ENCODE results near the gene TUBB8. TPM values are rescaled to one million over a fixed set of nuclear protein-coding genes. Genes with fewer than 3 reads are reported as not detected.
A peak's percentile ranks its signal among the peaks of the same experiment; 100 is the strongest.
"Not testable (repeated sequence)": the region's sequence is repeated elsewhere in the genome, so short reads cannot be mapped to it uniquely, and the experiment has no call there.

The TUBB8 gene
- total and polyA plus RNA-seq, 2 experiments from 2014 or later, result 0.23 to 0.70 TPM

DNA sequence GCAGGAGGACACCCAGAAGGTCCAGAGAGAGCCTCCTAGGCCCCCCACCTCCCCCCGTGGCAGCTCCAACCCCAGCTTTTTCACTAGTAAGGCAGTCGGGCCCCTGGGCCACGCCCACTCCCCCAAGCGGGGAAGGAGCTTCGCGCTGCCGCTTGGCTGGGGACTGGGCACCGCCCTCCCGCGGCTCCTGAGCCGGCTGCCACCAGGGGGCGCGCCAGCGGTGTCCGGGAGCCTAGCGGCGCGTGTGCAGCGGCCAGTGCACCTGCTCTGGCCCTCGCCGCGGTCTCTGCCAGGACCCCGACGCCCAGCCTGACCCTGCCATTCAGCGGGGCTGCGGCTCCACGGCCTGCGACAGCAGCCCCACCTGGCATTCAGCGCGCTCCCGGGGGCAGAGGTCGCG is 37.8 kb downstream of the TUBB8 start:
- 19% methylated on average over 10 of the region's 33 CpGs for WGBS (ENCODE audit: low lambda C conversion rate, missing lambda C conversion rate)

DNA sequence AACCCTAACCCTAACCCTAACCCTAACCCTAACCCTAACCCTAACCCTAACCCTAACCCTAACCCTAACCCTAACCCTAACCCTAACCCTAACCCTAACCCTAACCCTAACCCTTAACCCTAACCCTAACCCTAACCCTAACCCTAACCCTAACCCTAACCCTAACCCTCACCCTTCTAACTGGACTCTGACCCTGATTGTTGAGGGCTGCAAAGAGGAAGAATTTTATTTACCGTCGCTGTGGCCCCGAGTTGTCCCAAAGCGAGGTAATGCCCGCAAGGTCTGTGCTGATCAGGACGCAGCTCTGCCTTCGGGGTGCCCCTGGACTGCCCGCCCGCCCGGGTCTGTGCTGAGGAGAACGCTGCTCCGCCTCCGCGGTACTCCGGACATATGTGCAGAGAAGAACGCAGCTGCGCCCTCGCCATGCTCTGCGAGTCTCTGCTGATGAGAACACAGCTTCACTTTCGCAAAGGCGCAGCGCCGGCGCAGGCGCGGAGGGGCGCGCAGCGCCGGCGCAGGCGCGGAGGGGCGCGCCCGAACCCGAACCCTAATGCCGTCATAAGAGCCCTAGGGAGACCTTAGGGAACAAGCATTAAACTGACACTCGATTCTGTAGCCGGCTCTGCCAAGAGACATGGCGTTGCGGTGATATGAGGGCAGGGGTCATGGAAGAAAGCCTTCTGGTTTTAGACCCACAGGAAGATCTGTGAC is 38.7 kb downstream of the TUBB8 start:
- H3K9me3 ChIP-seq (ENCODE audit: low read depth); H3K36me3 ChIP-seq (replicated peaks; ENCODE audit: insufficient read depth, low read depth); H2AFZ ChIP-seq; DNase-seq (ENCODE audit: low spot score); H3K4me1 ChIP-seq (ENCODE audit: insufficient read depth); H3K4me2 ChIP-seq; H3K27ac ChIP-seq; H3K4me3 ChIP-seq; H4K20me1 ChIP-seq (ENCODE audit: insufficient read depth, poor library complexity, severe bottlenecking); H3K79me2 ChIP-seq; H3K27me3 ChIP-seq; H3K9me2 ChIP-seq (replicated peaks; ENCODE audit: insufficient read depth): not testable (repeated sequence)
- WGBS (ENCODE audit: low lambda C conversion rate, missing lambda C conversion rate), result no CpG with 5 or more reads among the region's 42 CpGs

More for the DNA sequence above, 37.8 kb downstream of the TUBB8 start:
- H4K20me1 ChIP-seq (ENCODE audit: insufficient read depth, poor library complexity, severe bottlenecking); H3K4me1 ChIP-seq (ENCODE audit: insufficient read depth); H3K36me3 ChIP-seq (replicated peaks; ENCODE audit: insufficient read depth, low read depth); H3K9me2 ChIP-seq (replicated peaks; ENCODE audit: insufficient read depth); H3K79me2 ChIP-seq; H3K9me3 ChIP-seq (ENCODE audit: low read depth); H3K27me3 ChIP-seq; H3K27ac ChIP-seq; H2AFZ ChIP-seq; H3K4me2 ChIP-seq; DNase-seq (ENCODE audit: low spot score); H3K4me3 ChIP-seq: not testable (repeated sequence)
- TF ChIP-seq, protein P1, sequence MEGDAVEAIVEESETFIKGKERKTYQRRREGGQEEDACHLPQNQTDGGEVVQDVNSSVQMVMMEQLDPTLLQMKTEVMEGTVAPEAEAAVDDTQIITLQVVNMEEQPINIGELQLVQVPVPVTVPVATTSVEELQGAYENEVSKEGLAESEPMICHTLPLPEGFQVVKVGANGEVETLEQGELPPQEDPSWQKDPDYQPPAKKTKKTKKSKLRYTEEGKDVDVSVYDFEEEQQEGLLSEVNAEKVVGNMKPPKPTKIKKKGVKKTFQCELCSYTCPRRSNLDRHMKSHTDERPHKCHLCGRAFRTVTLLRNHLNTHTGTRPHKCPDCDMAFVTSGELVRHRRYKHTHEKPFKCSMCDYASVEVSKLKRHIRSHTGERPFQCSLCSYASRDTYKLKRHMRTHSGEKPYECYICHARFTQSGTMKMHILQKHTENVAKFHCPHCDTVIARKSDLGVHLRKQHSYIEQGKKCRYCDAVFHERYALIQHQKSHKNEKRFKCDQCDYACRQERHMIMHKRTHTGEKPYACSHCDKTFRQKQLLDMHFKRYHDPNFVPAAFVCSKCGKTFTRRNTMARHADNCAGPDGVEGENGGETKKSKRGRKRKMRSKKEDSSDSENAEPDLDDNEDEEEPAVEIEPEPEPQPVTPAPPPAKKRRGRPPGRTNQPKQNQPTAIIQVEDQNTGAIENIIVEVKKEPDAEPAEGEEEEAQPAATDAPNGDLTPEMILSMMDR (IDR thresholded peaks at IDR 0.05; ENCODE audit: poor library complexity), result peak; percentile 23

Other genes with a start within 250 kb of the TUBB8 start
- 64.3 and 70.2 TPM in 2 replicates for gene ZMYND11, start 86.2 kb upstream of the TUBB8 start, total RNA-seq
- gene ZMYND11, start 86.2 kb upstream of the TUBB8 start, polyA plus RNA-seq, result 26.3 and 31.5 TPM in 2 replicates